ENCODE results near the gene TTBK2.
"Not testable (repeated sequence)": the region's sequence is repeated elsewhere in the genome, so short reads cannot be mapped to it uniquely, and the experiment has no call there.

TTBK2 gene

GRCh38 chr15:42908538-42908937, 12.0 kb downstream of the TTBK2 start:
- no peak for DNase-seq (ENCODE audit: low read depth, low spot score)

- DNase-seq (ENCODE audit: low read depth, low spot score), result no peak
Observed at GRCh38 chr15:42903388-42904324, 16.9 kb downstream of the TTBK2 start.

GRCh38 chr15:42893911-42894310, 26.7 kb downstream of the TTBK2 start:
- DNase-seq (ENCODE audit: low read depth, low spot score), result not testable (repeated sequence)

- no peak for DNase-seq (ENCODE audit: low read depth, low spot score)
Observed at GRCh38 chr15:42891569-42891968, 29.0 kb downstream of the TTBK2 start.

GRCh38 chr15:42890161-42890913, 30.2 kb downstream of the TTBK2 start:
- DNase-seq (ENCODE audit: low read depth, low spot score), result no peak

GRCh38 chr15:42887384-42887783, 33.2 kb downstream of the TTBK2 start:
- not testable (repeated sequence) for DNase-seq (ENCODE audit: low read depth, low spot score)

GRCh38 chr15:42880121-42880520, 40.5 kb downstream of the TTBK2 start:
- no peak for DNase-seq (ENCODE audit: low read depth, low spot score)

GRCh38 chr15:42879443-42879842, 41.1 kb downstream of the TTBK2 start:
- DNase-seq (ENCODE audit: low read depth, low spot score), result no peak

GRCh38 chr15:42876224-42876623, 44.4 kb downstream of the TTBK2 start:
- no peak for DNase-seq (ENCODE audit: low read depth, low spot score)

- DNase-seq (ENCODE audit: low read depth, low spot score), result no peak
Observed at GRCh38 chr15:42868683-42869082, 51.9 kb downstream of the TTBK2 start.

GRCh38 chr15:42863572-42864239, 56.9 kb downstream of the TTBK2 start:
- DNase-seq (ENCODE audit: low read depth, low spot score), result no peak

- DNase-seq (ENCODE audit: low read depth, low spot score), result no peak
Observed at GRCh38 chr15:42858999-42859789, 61.4 kb downstream of the TTBK2 start.

- DNase-seq (ENCODE audit: low read depth, low spot score), result no peak
Observed at GRCh38 chr15:42858540-42858939, 62.0 kb downstream of the TTBK2 start.

GRCh38 chr15:42854576-42854975, 66.0 kb downstream of the TTBK2 start:
- DNase-seq (ENCODE audit: low read depth, low spot score), result no peak

- no peak for DNase-seq (ENCODE audit: low read depth, low spot score)
Observed at GRCh38 chr15:42849836-42850235, 70.7 kb downstream of the TTBK2 start.

GRCh38 chr15:42848846-42849245, 71.7 kb downstream of the TTBK2 start:
- no peak for DNase-seq (ENCODE audit: low read depth, low spot score)

GRCh38 chr15:42846647-42847046, 73.9 kb downstream of the TTBK2 start:
- no peak for DNase-seq (ENCODE audit: low read depth, low spot score)

- DNase-seq (ENCODE audit: low read depth, low spot score), result no peak
Observed at GRCh38 chr15:42845581-42845980, 75.0 kb downstream of the TTBK2 start.

- DNase-seq (ENCODE audit: low read depth, low spot score), result no peak
Observed at GRCh38 chr15:42843699-42844098, 76.9 kb downstream of the TTBK2 start.

- no peak for DNase-seq (ENCODE audit: low read depth, low spot score)
Observed at GRCh38 chr15:42836251-42836650, 84.3 kb downstream of the TTBK2 start.

- no peak for DNase-seq (ENCODE audit: low read depth, low spot score)
Observed at GRCh38 chr15:42832576-42832975, 88.0 kb downstream of the TTBK2 start.
